HG03442 (cell line): Measurements from ENCODE around the gene IQSEC2.

Experiments used
- ATAC-seq: cut with Tn5 transposase; IDR thresholded peaks from one replicate; pipeline ENCODE4 v1.9.1; 2021; ENCODE audit warnings: mild to moderate bottlenecking, moderate library complexity; ENCODE audit not compliant: unreplicated experiment

IQSEC2 gene

GRCh38 chrX:53281321-53281822 lies at the start of gene IQSEC2:
Gene IQSEC2 (minus strand): TSS chrX:53281584.
- no peak for ATAC-seq

GRCh38 chrX:53330331-53330730 lies 48.9 kb upstream of the IQSEC2 start:
- no peak for ATAC-seq

GRCh38 chrX:53324803-53325202 lies 43.4 kb upstream of the IQSEC2 start:
- no peak for ATAC-seq

- ATAC-seq, result no peak
These were observed 42.7 kb upstream of the IQSEC2 start for GRCh38 chrX:53324085-53324484.

GRCh38 chrX:53323196-53323595 lies 41.8 kb upstream of the IQSEC2 start:
- no peak for ATAC-seq

GRCh38 chrX:53321943-53322497 lies 40.6 kb upstream of the IQSEC2 start:
- no peak for ATAC-seq

- ATAC-seq, result no peak
These were observed 40.0 kb upstream of the IQSEC2 start for GRCh38 chrX:53321230-53321942.

- ATAC-seq, result no peak
These were observed 39.3 kb upstream of the IQSEC2 start for GRCh38 chrX:53320543-53321229.

- no peak for ATAC-seq
These were observed 38.5 kb upstream of the IQSEC2 start for GRCh38 chrX:53319614-53320542.

GRCh38 chrX:53318766-53319353 lies 37.5 kb upstream of the IQSEC2 start:
- no peak for ATAC-seq

- peak; percentile 63 for ATAC-seq
These were observed 36.1 kb upstream of the IQSEC2 start for GRCh38 chrX:53317365-53318069.

GRCh38 chrX:53316860-53317237 lies 35.5 kb upstream of the IQSEC2 start:
- no peak for ATAC-seq

GRCh38 chrX:53316111-53316859 lies 34.9 kb upstream of the IQSEC2 start:
- no peak for ATAC-seq

GRCh38 chrX:53313728-53314105 lies 32.3 kb upstream of the IQSEC2 start:
- ATAC-seq, result no peak

- no peak for ATAC-seq
These were observed 31.8 kb upstream of the IQSEC2 start for GRCh38 chrX:53312946-53313727.

GRCh38 chrX:53309837-53310236 lies 28.5 kb upstream of the IQSEC2 start:
- no peak for ATAC-seq

- no peak for ATAC-seq
These were observed 27.5 kb upstream of the IQSEC2 start for GRCh38 chrX:53308836-53309235.
